GM12878 (cell line): ENCODE measurements around the gene ZNF331. TPM values are rescaled to one million over a fixed set of nuclear protein-coding genes. Genes with fewer than 3 reads are reported as not detected.
"Not testable (repeated sequence)": the region's sequence is repeated elsewhere in the genome, so short reads cannot be mapped to it uniquely, and the experiment has no call there.

Source experiments
- ATAC-seq: fragments of 200-7000 bp; cut with Tn5 transposase; 3 replicates; pipeline ENCODE4 v1.9.1; 2020; ENCODE audit warnings: mild to moderate bottlenecking, moderate library complexity
- BruUV-seq: library from RNA; stranded (reverse); fragments of 400-500 nt; replicated peaks from 2 replicates; lab custom pipeline; 2021; lab: Mats Ljungman, UMichigan
- CTCF ChIA-PET: fragments of 300-600 bp; sonication (Branson Sonifier 250); formaldehyde crosslinking; extraction: SDS; loops from one replicate; lab custom pipeline; 2021; ENCODE audit warnings: inconsistent platforms; lab: Yijun Ruan, JAX
- POLR2A ChIA-PET: fragments of 350-600 bp; formaldehyde crosslinking; extraction: SDS; loops from one replicate; lab custom pipeline; 2021; ENCODE audit warnings: inconsistent platforms; lab: Charles Lee
- RAD21 ChIA-PET: fragments of 300-600 bp; sonication (Branson Sonifier 250); formaldehyde crosslinking; loops from one replicate; lab custom pipeline; 2023; ENCODE audit warnings: antibody characterized with exemption; ENCODE audit not compliant: unreplicated experiment; lab: Charles Lee
- SMC1A ChIA-PET: fragments of 300-600 bp; sonication (Branson Sonifier 250); formaldehyde crosslinking; loops from one replicate; lab custom pipeline; 2023; ENCODE audit not compliant: unreplicated experiment, uncharacterized antibody; lab: Charles Lee
- DNase-seq: peaks from one replicate; pipeline ENCODE4 v3.0.0-alpha.2; 2011; ENCODE audit warnings: low read depth, low spot score
- FAIRE-seq: peaks from 3 replicates; lab custom pipeline; 2011; peaks lifted over from hg19 to GRCh38; lab: Jason Lieb, UNC
- H2AFZ ChIP-seq: 2 replicates; pipeline ENCODE4 v1.6.0; 2011; ENCODE audit warnings: low read depth, low read length, control low read depth; ENCODE audit not compliant: control insufficient read depth
- H3K27ac ChIP-seq: 2 replicates; pipeline ENCODE4 v1.5.1; 2011; ENCODE audit warnings: control low read depth; ENCODE audit not compliant: control insufficient read depth, insufficient read depth
- H3K27me3 ChIP-seq, 2 experiments: replicated peaks in 1 of 2; 2 replicates each; pipeline versions ENCODE4 v1.6.0 to v1.6.1; 2011; ENCODE audit warnings: low read length in 1 of 2; ENCODE audit not compliant: control insufficient read depth in 2 of 2, insufficient read depth in 2 of 2
- H3K36me3 ChIP-seq, 2 experiments: 2 replicates each; pipeline ENCODE4 v1.5.1; 2011; ENCODE audit warnings: low read length in 1 of 2; ENCODE audit not compliant: control insufficient read depth in 2 of 2, insufficient read depth in 2 of 2
- H3K4me1 ChIP-seq: 2 replicates; pipeline ENCODE4 v1.6.1; 2011; ENCODE audit warnings: mild to moderate bottlenecking, low read length, moderate library complexity, mixed read lengths; ENCODE audit not compliant: control insufficient read depth, insufficient read depth
- H3K4me2 ChIP-seq: 2 replicates; pipeline ENCODE4 v1.6.0; 2011; ENCODE audit warnings: control low read depth; ENCODE audit not compliant: control insufficient read depth, insufficient read depth
- H3K4me3 ChIP-seq: fragments of 200-600 bp; sonication (generic); 2 replicates; pipeline ENCODE4 v1.5.1; 2016
- H3K79me2 ChIP-seq: 2 replicates; pipeline ENCODE4 v1.6.0; 2011; ENCODE audit warnings: low read length; ENCODE audit not compliant: control insufficient read depth, insufficient read depth
- H3K9ac ChIP-seq: 2 replicates; pipeline ENCODE4 v1.8.0; 2011; ENCODE audit warnings: low read length, control low read depth, mixed read lengths; ENCODE audit not compliant: control insufficient read depth, insufficient read depth
- H3K9me3 ChIP-seq: replicated peaks from 3 replicates; pipeline ENCODE4 v1.5.1; 2011; ENCODE audit warnings: mild to moderate bottlenecking, low read length; ENCODE audit not compliant: control insufficient read depth, insufficient read depth
- H4K20me1 ChIP-seq: 2 replicates; pipeline ENCODE4 v1.6.0; 2011; ENCODE audit not compliant: control insufficient read depth, insufficient read depth
- WGBS: methylation state at CpG from one replicate; pipeline ENCODE4 v1.1.6; 2016; ENCODE audit warnings: low lambda C conversion rate; ENCODE audit not compliant: insufficient replicate concordance, insufficient coverage; ENCODE audit errors: missing lambda C conversion rate; 5-methylcytosine and 5-hydroxymethylcytosine counted together
- in situ Hi-C: fragments of 300-500 bp; cut with MboI; formaldehyde crosslinking; loops from 9 replicates; pipeline ENCODE4 v1.14.3; 2018; ENCODE audit warnings: mixed read lengths
- intact Hi-C: fragments of 100-400 bp; cut with micrococcal nuclease; formaldehyde crosslinking; loops from one replicate; pipeline ENCODE4 v1.14.2; 2022; ENCODE audit not compliant: unreplicated experiment
- polyA plus RNA-seq, 11 experiments: library from polyadenylated mRNA; depleted of rRNA in 4 of 11; unstranded in 6 of 11; stranded (reverse) in 5 of 11; fragments of >200 nt; fragmentation: Nextera tagmentation in 4 of 11; fragmentation: Illumina TruSeq in 1 of 11; extraction: Ambion mirVana in 4 of 11; extraction: Trizol in 1 of 11; gene quantifications; 1 replicate in 1 of 11; 2 replicates in 10 of 11; pipeline versions ENCODE4 v1.2.1 to v1.2.3, GENCODE V29; 2011 to 2016; ENCODE audit warnings: inconsistent platforms in 2 of 11, missing spikeins in 2 of 11, low read depth in 1 of 11
- total RNA-seq, 4 experiments: library from RNA; depleted of rRNA in 3 of 4; stranded (reverse); fragments of >200 nt in 3 of 4; fragmentation: Illumina TruSeq in 1 of 4; extraction: Trizol in 1 of 4; gene quantifications; 2 replicates each; pipeline versions ENCODE4 v1.2.1 to v1.2.3, GENCODE V29; 2013 to 2021

Gene ZNF331
- total and polyA plus RNA-seq, 10 of the 15 experiments (the other 5 are each of a cell fraction or from before 2014, with no cell fraction given) = 2.6 to 11.5 (median 5.3) TPM

DNA sequence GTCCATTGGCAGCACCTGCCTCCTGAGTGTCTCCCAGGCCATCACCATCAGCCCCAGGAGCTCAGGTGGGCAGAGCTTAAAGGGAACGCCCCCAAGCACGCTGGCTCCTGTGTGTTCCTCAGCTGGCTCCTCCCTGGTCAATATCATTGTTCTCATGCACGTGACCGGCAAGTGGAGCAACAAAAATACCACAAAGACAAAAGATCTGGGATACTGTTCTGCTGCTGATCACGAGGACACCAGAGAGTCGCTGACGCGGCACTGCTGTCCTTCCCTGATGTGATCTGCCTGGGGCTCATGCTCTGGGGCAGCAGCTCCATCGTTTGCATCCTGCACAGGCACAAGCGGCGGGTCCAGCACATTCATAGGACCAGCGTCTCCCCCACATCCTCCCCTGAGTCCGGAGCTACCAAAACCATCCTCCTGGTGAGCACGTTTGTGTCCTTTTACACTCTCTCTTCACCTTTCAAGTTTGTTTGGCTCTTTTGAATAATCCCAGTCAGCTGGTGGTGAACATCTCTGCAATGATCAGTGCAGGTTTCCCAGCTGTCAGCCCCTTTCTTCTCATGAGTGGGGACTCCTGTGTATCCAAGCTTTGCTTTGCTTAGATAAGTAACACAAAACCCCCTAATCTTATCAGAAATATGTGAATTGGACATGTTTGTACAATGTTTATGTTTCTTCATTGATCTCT lies 34.1 kb upstream of the ZNF331 start:
- H3K4me2 ChIP-seq, H3K79me2 ChIP-seq, H3K9me3 ChIP-seq, H4K20me1 ChIP-seq, H3K36me3 ChIP-seq, H3K27ac ChIP-seq, H2AFZ ChIP-seq, BruUV-seq, H3K9ac ChIP-seq, H3K27me3 ChIP-seq, RAD21 ChIA-PET, DNase-seq, POLR2A ChIA-PET, ATAC-seq, FAIRE-seq, H3K4me1 ChIP-seq, CTCF ChIA-PET, intact Hi-C loops, in situ Hi-C loops, SMC1A ChIA-PET, H3K4me3 ChIP-seq: not testable (repeated sequence)
- no CpG with 5 or more reads among the region's 14 CpGs for WGBS

- SMC1A ChIA-PET, RAD21 ChIA-PET: not testable (repeated sequence)
Measured at GRCh38 chr19:53504365-53504703, 33.6 kb upstream of the ZNF331 start.

More at GRCh38 chr19:53504365-53504703, 33.6 kb upstream of the ZNF331 start:
- WGBS = 50% methylated on average over 13 of the region's 13 CpGs
- H3K4me1 ChIP-seq, in situ Hi-C loops, POLR2A ChIA-PET, H3K9me3 ChIP-seq, H3K27me3 ChIP-seq, H2AFZ ChIP-seq, H3K79me2 ChIP-seq, H3K27ac ChIP-seq, FAIRE-seq, H3K4me2 ChIP-seq, CTCF ChIA-PET, intact Hi-C loops, H3K9ac ChIP-seq, ATAC-seq, H3K36me3 ChIP-seq, H4K20me1 ChIP-seq, H3K4me3 ChIP-seq, DNase-seq, BruUV-seq: not testable (repeated sequence)
